ENCODE measurements around the gene RAPGEF2. TPM values are rescaled to one million over a fixed set of nuclear protein-coding genes. Genes with fewer than 3 reads are reported as not detected.
A peak's percentile ranks its signal among the peaks of the same experiment; 100 is the strongest.
"Not testable (repeated sequence)": the region's sequence is repeated elsewhere in the genome, so short reads cannot be mapped to it uniquely, and the experiment has no call there.

Gene RAPGEF2
- total RNA-seq, 1 donor = 84.6 TPM

DNA sequence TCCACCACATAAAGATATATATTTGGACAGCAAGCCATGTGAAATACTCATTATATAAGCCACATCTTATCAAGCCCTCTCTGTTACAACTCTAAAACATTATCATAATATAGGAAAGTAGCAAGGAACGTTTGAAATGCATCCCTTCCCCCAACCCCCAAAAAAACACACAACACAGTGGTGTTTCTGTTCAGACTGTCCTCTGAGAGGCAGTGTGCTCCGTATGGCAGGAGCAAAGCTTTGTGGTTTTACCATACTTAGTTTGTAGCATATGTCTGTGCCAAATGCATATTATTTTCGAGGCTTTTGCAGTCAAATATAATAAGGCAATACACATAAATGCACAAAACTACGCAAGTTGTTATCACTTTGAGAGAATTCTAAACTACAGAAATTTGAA lies 194.2 kb downstream of the RAPGEF2 start:
- no peak for DNase-seq (ENCODE audit: low read depth in 2 of 3, low spot score in 2 of 3)

- DNase-seq (ENCODE audit: low read depth in 2 of 3, low spot score in 2 of 3) = no peak
These were observed 195.6 kb downstream of the RAPGEF2 start for GRCh38 chr4:159298502-159298901.

DNA sequence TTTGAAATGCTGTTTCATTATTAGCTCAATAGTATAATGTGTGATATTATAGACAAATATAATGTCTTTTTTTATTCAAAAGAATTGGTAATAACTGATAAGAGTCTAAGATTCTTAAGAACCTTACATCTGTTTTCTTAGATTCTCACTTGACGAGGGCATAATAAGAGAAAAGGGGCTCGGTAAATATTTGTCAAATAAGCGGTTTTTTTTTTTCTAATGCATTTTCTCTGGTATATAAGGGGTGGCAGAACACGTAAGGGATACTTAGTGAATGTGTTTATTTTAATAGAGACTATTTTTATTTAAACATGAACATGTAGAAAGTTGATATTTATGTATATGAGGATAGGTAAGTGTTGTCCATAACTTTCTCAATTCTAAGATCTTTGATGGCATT lies 200.6 kb downstream of the RAPGEF2 start:
- DNase-seq (ENCODE audit: low read depth in 2 of 3, low spot score in 2 of 3) = no peak

- peak in 1 of 3 donors; percentile 21 for DNase-seq (ENCODE audit: low read depth in 2 of 3, low spot score in 2 of 3)
These were observed 202.2 kb downstream of the RAPGEF2 start for GRCh38 chr4:159305129-159305528.

DNA sequence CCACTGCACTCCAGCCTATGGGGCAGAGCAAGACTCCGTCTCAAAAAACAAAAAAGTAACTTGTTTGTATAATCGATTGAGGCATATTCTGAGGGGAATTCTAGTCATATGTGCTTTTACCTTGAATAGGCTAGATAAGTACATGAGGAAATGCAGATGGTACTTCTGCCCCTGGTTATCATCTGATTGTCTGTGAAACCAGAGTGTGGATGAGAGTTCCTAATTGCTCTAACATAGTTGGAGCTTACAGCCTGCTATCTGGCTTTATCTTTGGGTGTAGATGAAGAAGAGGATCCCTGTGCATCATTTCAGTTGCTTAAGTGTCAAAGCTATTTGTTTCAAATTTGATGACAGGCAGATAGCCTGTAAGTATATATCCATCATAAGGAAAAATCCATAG lies 205.1 kb downstream of the RAPGEF2 start:
- DNase-seq (ENCODE audit: low read depth in 2 of 3, low spot score in 2 of 3) = no peak

GRCh38 chr4:159308566-159309340 lies 205.9 kb downstream of the RAPGEF2 start:
- DNase-seq (ENCODE audit: low read depth in 2 of 3, low spot score in 2 of 3) = no peak

GRCh38 chr4:159312236-159312635 lies 209.4 kb downstream of the RAPGEF2 start:
- no peak for DNase-seq (ENCODE audit: low read depth in 2 of 3, low spot score in 2 of 3)

GRCh38 chr4:159315879-159316278 lies 213.0 kb downstream of the RAPGEF2 start:
- DNase-seq (ENCODE audit: low read depth in 2 of 3, low spot score in 2 of 3) = not testable (repeated sequence)

GRCh38 chr4:159317203-159317602 lies 214.3 kb downstream of the RAPGEF2 start:
- DNase-seq (ENCODE audit: low read depth in 2 of 3, low spot score in 2 of 3) = no peak

- DNase-seq (ENCODE audit: low read depth in 2 of 3, low spot score in 2 of 3) = no peak
These were observed 216.1 kb downstream of the RAPGEF2 start for GRCh38 chr4:159319027-159319426.

GRCh38 chr4:159326480-159326879 lies 223.6 kb downstream of the RAPGEF2 start:
- no peak for DNase-seq (ENCODE audit: low read depth in 2 of 3, low spot score in 2 of 3)

GRCh38 chr4:159328766-159329165 lies 225.9 kb downstream of the RAPGEF2 start:
- DNase-seq (ENCODE audit: low read depth in 2 of 3, low spot score in 2 of 3) = no peak

DNA sequence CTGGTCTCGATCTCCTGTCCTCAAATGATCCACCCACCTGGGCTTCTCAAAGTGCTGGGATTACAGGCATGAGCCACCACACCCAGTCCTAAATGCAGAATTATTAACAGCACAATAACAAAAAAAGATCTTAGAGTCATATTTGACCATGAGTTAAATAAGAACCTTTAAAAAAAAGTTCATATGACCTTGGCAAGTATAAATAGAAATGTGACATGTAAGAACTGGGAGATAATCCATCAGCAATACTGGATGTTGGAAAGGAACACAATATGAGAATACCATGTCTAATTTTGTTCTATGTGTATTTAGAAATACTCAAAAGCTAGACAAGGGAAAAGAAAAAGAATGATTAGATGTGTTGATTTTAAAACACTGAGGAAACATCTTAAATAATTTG lies 231.6 kb downstream of the RAPGEF2 start:
- DNase-seq (ENCODE audit: low read depth in 2 of 3, low spot score in 2 of 3) = no peak

DNA sequence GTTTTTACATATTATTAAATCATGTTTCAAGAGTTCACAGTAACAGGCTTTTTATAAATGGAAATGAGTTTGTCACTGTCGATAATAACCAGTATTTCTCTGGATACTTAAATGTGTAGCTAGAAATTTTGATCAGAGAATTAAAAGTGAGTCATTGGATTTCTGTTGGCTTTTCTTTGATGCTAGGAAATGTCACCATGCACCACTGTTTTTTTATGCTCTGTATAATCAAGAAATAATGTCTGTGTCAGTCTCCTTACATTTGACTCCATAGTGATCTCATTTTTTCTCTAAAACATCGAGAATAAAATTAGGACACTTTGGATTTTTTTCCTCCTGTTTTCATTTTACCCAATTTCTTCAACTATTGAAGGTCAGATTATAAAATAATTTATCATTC lies 234.2 kb downstream of the RAPGEF2 start:
- DNase-seq (ENCODE audit: low read depth in 2 of 3, low spot score in 2 of 3) = no peak

- no peak for DNase-seq (ENCODE audit: low read depth in 2 of 3, low spot score in 2 of 3)
These were observed 238.6 kb downstream of the RAPGEF2 start for GRCh38 chr4:159341522-159341921.

DNA sequence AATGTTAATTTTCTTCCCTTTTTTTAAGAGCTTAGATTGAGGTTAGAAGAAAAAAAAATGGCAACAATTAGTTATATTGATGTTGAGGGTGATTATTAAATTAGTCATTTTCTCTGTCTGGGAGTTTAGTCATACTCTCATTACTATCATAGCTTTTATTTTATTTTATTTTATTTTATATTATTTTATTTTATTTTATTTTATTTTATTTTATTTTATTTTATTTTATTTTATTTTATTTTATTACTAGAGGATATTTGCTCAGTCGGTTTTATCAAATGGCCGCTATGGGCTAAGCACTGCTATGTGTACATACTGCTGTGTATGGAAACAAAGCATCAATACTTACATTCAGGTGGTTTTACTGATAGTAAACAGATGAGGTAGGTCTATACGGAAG lies 239.5 kb downstream of the RAPGEF2 start:
- no peak for DNase-seq (ENCODE audit: low read depth in 2 of 3, low spot score in 2 of 3)

- no peak for DNase-seq (ENCODE audit: low read depth in 2 of 3, low spot score in 2 of 3)
These were observed 240.2 kb downstream of the RAPGEF2 start for GRCh38 chr4:159343116-159343515.

DNA sequence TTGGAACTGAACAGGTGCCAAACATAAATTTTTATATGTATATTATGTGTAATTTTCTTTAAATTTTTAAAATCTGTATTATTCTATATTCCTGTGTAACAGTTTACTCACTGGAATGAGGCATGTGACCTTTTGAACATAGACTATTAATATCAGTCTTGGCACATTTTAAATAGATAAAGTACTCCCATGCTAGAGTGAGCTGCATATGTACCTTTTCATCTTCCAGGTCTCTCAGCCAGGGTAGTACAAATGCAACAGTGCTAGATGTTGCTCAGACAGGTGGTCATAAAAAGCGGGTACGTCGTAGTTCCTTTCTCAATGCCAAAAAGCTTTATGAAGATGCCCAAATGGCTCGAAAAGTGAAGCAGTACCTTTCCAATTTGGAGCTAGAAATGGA lies 242.0 kb downstream of the RAPGEF2 start:
- DNase-seq (ENCODE audit: low read depth in 2 of 3, low spot score in 2 of 3) = no peak

DNA sequence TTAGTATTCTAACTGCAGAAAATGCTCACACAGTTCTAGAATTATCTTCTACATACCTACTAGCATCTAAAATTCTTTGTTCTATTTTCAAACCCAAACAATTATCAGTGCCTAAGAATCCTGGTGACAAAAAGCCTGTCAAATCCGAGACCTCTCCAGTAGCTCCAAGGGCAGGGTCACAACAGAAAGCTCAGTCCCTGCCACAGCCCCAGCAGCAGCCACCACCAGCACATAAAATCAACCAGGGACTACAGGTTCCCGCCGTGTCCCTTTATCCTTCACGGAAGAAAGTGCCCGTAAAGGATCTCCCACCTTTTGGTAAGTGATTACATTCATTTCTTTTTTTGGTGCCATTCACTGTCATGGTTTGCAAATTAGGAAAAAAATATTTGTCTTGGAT lies 243.8 kb downstream of the RAPGEF2 start:
- DNase-seq (ENCODE audit: low read depth in 2 of 3, low spot score in 2 of 3) = no peak

DNA sequence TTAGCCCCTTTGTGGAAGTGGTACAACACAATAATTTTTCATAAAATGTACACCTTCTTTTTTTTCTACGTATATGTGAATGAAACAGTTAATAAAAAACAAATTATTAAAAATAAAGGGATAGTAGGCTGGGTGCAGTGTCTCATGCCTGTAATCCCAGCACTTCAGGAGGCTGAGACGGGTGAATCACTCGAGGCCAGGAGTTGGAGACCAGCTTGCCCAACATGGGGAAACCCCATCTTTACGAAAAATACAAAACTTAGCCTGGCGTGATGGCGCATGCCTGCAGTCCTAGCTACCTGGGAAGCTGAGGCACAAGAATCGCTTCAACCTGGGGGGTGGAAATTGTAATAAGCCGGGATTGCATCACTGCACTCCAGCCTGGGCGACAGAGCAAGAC lies 244.9 kb downstream of the RAPGEF2 start:
- DNase-seq (ENCODE audit: low read depth in 2 of 3, low spot score in 2 of 3) = no peak

DNA sequence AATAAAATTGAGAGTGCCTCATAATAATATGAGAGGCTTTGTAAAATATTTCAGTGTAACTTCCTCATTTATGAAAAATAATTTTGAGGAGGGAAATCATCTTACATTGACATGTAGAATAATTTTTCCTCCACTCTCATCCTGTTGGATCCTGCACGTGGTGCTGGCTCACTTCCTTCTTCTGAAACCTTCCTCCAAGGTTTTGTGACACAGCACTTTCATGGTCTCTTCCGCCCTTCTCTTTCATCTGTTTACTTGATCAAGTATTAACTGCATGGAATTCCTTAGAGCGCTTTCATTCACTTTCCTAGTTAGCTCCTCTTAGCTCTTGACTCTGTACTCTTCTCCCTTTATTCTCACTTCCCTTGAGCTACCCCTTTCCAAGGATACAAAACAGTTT lies 246.5 kb downstream of the RAPGEF2 start:
- peak in 1 of 3 donors; percentile 7 for DNase-seq (ENCODE audit: low read depth in 2 of 3, low spot score in 2 of 3)

- DNase-seq (ENCODE audit: low read depth in 2 of 3, low spot score in 2 of 3) = no peak
These were observed 249.7 kb downstream of the RAPGEF2 start for GRCh38 chr4:159352609-159353008.

Data from hematopoietic multipotent progenitor cell (in vitro differentiated cells).